Endothelial cell of umbilical vein (primary cell): ENCODE measurements around the gene PRRC2A. TPM values are rescaled to one million over a fixed set of nuclear protein-coding genes. Genes with fewer than 3 reads are reported as not detected.

Experiments
- BruUV-seq: library from RNA; stranded (reverse); fragments of 400-500 nt; replicated peaks from 2 replicates; lab custom pipeline; 2021; lab: Mats Ljungman, UMichigan
- CTCF ChIA-PET: fragments of 300-600, 350-600 bp; sonication (Branson Sonifier 250); formaldehyde crosslinking; loops from one replicate; lab custom pipeline; 2021; ENCODE audit warnings: antibody characterized with exemption, inconsistent platforms; lab: Charles Lee
- POLR2A ChIA-PET: fragments of 300-600, 350-600 bp; sonication (Branson Sonifier 250); formaldehyde crosslinking; loops from one replicate; lab custom pipeline; 2021; ENCODE audit warnings: antibody characterized with exemption, inconsistent platforms; lab: Charles Lee
- DNase-seq: peaks from one replicate; pipeline ENCODE4 v3.0.0-alpha.2; 2011; ENCODE audit warnings: low read depth, low spot score
- FAIRE-seq: peaks from 2 replicates; lab custom pipeline; 2011; peaks lifted over from hg19 to GRCh38; lab: Jason Lieb, UNC
- H2AFZ ChIP-seq: 2 replicates; pipeline ENCODE4 v1.6.0; 2012; ENCODE audit warnings: low read depth, low read length, control low read depth, inconsistent platforms
- H3K27ac ChIP-seq: 2 replicates; pipeline ENCODE4 v1.5.1; 2011; ENCODE audit warnings: low read depth, mild to moderate bottlenecking, control low read depth, low read length, moderate library complexity; ENCODE audit not compliant: insufficient read depth
- H3K27me3 ChIP-seq, 2 experiments: 2 replicates each; pipeline versions ENCODE4 v1.6.0 to v1.6.1; 2011; ENCODE audit warnings: low read length in 2 of 2, mixed read lengths in 1 of 2; ENCODE audit not compliant: control insufficient read depth in 2 of 2, insufficient read depth in 2 of 2
- H3K36me3 ChIP-seq, 2 experiments: 2 replicates in 1 of 2; 3 replicates in 1 of 2; pipeline ENCODE4 v1.5.1; 2011; ENCODE audit warnings: low read length in 2 of 2, mild to moderate bottlenecking in 1 of 2, moderate library complexity in 1 of 2; ENCODE audit not compliant: control insufficient read depth in 2 of 2, insufficient read depth in 2 of 2; ENCODE audit errors: extremely low read depth in 1 of 2
- H3K4me1 ChIP-seq: 3 replicates; pipeline ENCODE4 v1.5.1; 2011; ENCODE audit warnings: mild to moderate bottlenecking, low read length; ENCODE audit not compliant: control insufficient read depth, insufficient read depth; ENCODE audit errors: extremely low read depth
- H3K4me2 ChIP-seq: 2 replicates; pipeline ENCODE4 v1.6.1; 2011; ENCODE audit warnings: low read length, control low read depth, mixed read lengths; ENCODE audit not compliant: insufficient read depth
- H3K4me3 ChIP-seq, 3 experiments: fragments of 200-600 bp in 1 of 3; sonication (generic), shearing (Covaris generic) in 1 of 3; replicated peaks in 1 of 3; 2 replicates each; pipeline ENCODE4 v1.5.1; 2011 to 2016; ENCODE audit warnings: control low read depth in 3 of 3, low read length in 3 of 3, mild to moderate bottlenecking in 2 of 3, inconsistent platforms in 1 of 3, low read depth in 1 of 3, moderate library complexity in 1 of 3; ENCODE audit not compliant: insufficient read depth in 1 of 3
- H3K79me2 ChIP-seq: 2 replicates; pipeline ENCODE4 v1.6.0; 2012; ENCODE audit warnings: low read length, inconsistent platforms; ENCODE audit not compliant: control insufficient read depth, insufficient read depth
- H3K9ac ChIP-seq: replicated peaks from 2 replicates; pipeline ENCODE3; 2011; ENCODE audit warnings: low read length, control low read depth; ENCODE audit not compliant: insufficient read depth; ENCODE audit errors: extremely low read depth
- H3K9me1 ChIP-seq: replicated peaks from 3 replicates; pipeline ENCODE4 v1.6.0; 2011; ENCODE audit warnings: mild to moderate bottlenecking, low read length; ENCODE audit not compliant: control insufficient read depth, insufficient read depth; ENCODE audit errors: extremely low read depth
- H3K9me3 ChIP-seq: replicated peaks from 2 replicates; pipeline ENCODE4 v1.5.1; 2012; ENCODE audit warnings: low read length, inconsistent platforms; ENCODE audit not compliant: control insufficient read depth, insufficient read depth
- H4K20me1 ChIP-seq: replicated peaks from 2 replicates; pipeline ENCODE3; 2011; ENCODE audit warnings: mild to moderate bottlenecking, low read length; ENCODE audit not compliant: control insufficient read depth, insufficient read depth; ENCODE audit errors: extremely low read depth
- EZH2 ChIP-seq: IDR thresholded peaks from 2 replicates; pipeline ENCODE4 v1.6.1; 2012; ENCODE audit warnings: borderline replicate concordance, low read depth, mild to moderate bottlenecking, moderate library complexity, low read length, inconsistent platforms; ENCODE audit not compliant: severe bottlenecking
- FOS ChIP-seq: IDR thresholded peaks from 2 replicates; pipeline ENCODE4 v1.6.1; 2011; ENCODE audit warnings: mild to moderate bottlenecking, low read length, moderate library complexity, borderline replicate concordance; ENCODE audit not compliant: insufficient read depth
- GATA2 ChIP-seq: IDR thresholded peaks from 2 replicates; pipeline ENCODE4 v1.7.0; 2011; ENCODE audit warnings: low read depth, mild to moderate bottlenecking, moderate library complexity, mixed read lengths, low read length; ENCODE audit not compliant: insufficient read length, insufficient read depth
- JUN ChIP-seq: IDR thresholded peaks from 2 replicates; pipeline ENCODE4 v1.6.1; 2011; ENCODE audit warnings: borderline replicate concordance, low read depth; ENCODE audit not compliant: insufficient read length, insufficient read depth
- MYC ChIP-seq: IDR thresholded peaks from one replicate; pipeline ENCODE4 v1.6.1; 2011; ENCODE audit warnings: mild to moderate bottlenecking, low read depth, low read length
- POLR2A ChIP-seq: IDR thresholded peaks from 2 replicates; pipeline ENCODE4 v1.6.1; 2012; ENCODE audit warnings: low read depth, mild to moderate bottlenecking, control low read depth, low read length
- POLR2AphosphoS5 ChIP-seq: IDR thresholded peaks from 2 replicates; pipeline ENCODE4 v1.6.1; 2012; ENCODE audit warnings: low read depth, mild to moderate bottlenecking, control low read depth, low read length, moderate library complexity; ENCODE audit not compliant: insufficient read depth
- dilution Hi-C: fragments of 300-500 bp; cut with MboI; formaldehyde crosslinking; loops from one replicate; pipeline ENCODE4 v1.15.0; 2019; ENCODE audit warnings: low sequenced_read_pairs; ENCODE audit not compliant: extremely low pct_ligation_motif_present
- intact Hi-C: fragments of 100-400 bp; cut with micrococcal nuclease; formaldehyde crosslinking; loops from one replicate; pipeline ENCODE4 v1.10.0; 2022
- polyA plus RNA-seq, 4 experiments: library from polyadenylated mRNA; depleted of rRNA in 3 of 4; stranded (reverse) in 3 of 4; unstranded in 1 of 4; fragments of >200 nt; gene quantifications; 2 replicates each; pipeline versions ENCODE4 v1.2.1 to v1.2.3, GENCODE V29; 2011 to 2012; ENCODE audit warnings: missing spikeins in 1 of 4
- total RNA-seq: library from RNA; stranded (reverse); gene quantifications from 2 replicates; pipeline ENCODE4 v1.2.3, GENCODE V29; 2021
- TF ChIP-seq, protein P1 (sequence below): IDR thresholded peaks from 2 replicates; pipeline ENCODE4 v1.6.1; 2011; ENCODE audit not compliant: insufficient read depth, insufficient read length
- TF ChIP-seq, protein P2 (sequence below), 2 donors: IDR thresholded peaks; 1 replicate in 1 of 2; 2 replicates in 1 of 2; pipeline ENCODE4 v1.5.1; 2011; ENCODE audit warnings: low read length in 2 of 2, mild to moderate bottlenecking in 2 of 2, moderate library complexity in 2 of 2, control low read depth in 1 of 2, inconsistent platforms in 1 of 2, low read depth in 1 of 2; ENCODE audit not compliant: insufficient read depth in 1 of 2; ENCODE audit errors: extremely low read depth in 1 of 2

PRRC2A gene
- total and polyA plus RNA-seq, 2 donors (not counting 3 experiments of a cell fraction or from before 2014, with no cell fraction given), result 88.4 to 229 TPM

DNA sequence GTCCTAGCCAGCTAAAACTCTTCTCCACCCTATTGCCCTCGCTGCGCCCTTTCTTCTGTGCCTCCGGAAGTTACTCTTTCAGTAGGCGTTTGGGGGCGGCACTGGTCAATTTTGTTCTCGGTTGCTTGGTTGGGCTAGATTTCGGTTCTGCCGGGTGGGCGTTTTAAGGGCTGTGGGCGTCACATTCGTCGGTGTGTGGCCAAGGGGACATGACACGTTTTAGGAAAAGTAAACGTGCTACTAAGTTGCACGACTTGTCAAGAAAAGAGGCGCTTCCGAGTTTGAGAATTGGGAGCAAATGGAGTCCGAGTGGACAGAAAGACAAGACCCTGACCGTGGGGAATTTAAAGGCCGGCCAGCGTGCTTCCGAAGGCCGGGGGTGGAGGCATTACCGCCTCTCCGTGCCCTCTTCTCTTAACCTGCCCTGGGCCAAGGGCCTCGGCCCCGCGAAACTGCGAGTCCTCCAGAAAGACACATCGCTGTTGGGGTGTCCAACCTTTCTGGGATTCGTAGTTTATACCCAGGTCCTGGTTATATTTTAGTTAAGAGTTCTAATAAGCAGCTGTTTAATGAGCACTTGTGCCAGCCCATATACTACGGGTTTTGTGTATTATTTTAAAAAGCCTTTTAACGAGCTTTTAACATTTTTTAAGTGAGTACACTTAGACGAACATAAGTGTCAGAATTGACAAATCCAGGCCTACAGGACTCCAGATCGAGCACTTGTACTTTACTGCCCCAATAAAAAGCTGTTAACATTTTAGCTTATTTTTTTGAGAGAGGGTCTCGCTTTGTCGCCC lies 32.6 kb downstream of the PRRC2A start:
- H3K4me3 ChIP-seq, result peak overlapping the region; percentile 23 to 80 (median 62)
- TSS peak; percentile 71 for BruUV-seq
- DNase-seq, result no peak
- TF ChIP-seq POLR2AphosphoS5, result peak; percentile 22
- TF ChIP-seq POLR2A, result no peak
- H3K9me3 ChIP-seq, result no peaks in the 10 kb centered on the region
- dilution Hi-C loops, result no loop called here
- intact Hi-C loops, result loop anchor here (1.0 to 2.0 kb wide), 9 partner anchors 7 to 210 kb away; partner anchors contain the start of genes ABHD16A, C6orf47, HSPA1B and NFKBIL1
- peak overlapping the region; percentile 32 for H3K4me2 ChIP-seq
- ChIA-PET POLR2A (interaction anchor here (0.5 to 2.2 kb wide), 6 partner anchors 8 to 35 kb away, joined by 3 to 13 read pairs (median 4); partner anchors contain the start of genes C6orf47 and GPANK1), CTCF (interaction anchor here (0.7 to 4.0 kb wide), 11 partner anchors 9 to 299 kb away, joined by 3 to 38 read pairs (median 3); partner anchors contain the start of genes C6orf47, GPANK1, HSPA1B and PRRC2A)
- H2AFZ ChIP-seq, result peak overlapping the region; percentile 61
- H4K20me1 ChIP-seq, result no peaks in the 10 kb centered on the region
- H3K4me1 ChIP-seq, result peaks cover 23% of the 10 kb centered on the region
- peak; percentile 97 for FAIRE-seq
- H3K9ac ChIP-seq, result peak overlapping the region; percentile 94
- no peaks in the 10 kb centered on the region for H3K9me1 ChIP-seq
- peaks cover 6 to 15% of the 10 kb centered on the region in 2 experiments for H3K36me3 ChIP-seq
- H3K79me2 ChIP-seq, result peaks cover 29% of the 10 kb centered on the region
- peak overlapping the region; percentile 83 for H3K27ac ChIP-seq
- no peaks in the 10 kb centered on the region for H3K27me3 ChIP-seq

DNA sequence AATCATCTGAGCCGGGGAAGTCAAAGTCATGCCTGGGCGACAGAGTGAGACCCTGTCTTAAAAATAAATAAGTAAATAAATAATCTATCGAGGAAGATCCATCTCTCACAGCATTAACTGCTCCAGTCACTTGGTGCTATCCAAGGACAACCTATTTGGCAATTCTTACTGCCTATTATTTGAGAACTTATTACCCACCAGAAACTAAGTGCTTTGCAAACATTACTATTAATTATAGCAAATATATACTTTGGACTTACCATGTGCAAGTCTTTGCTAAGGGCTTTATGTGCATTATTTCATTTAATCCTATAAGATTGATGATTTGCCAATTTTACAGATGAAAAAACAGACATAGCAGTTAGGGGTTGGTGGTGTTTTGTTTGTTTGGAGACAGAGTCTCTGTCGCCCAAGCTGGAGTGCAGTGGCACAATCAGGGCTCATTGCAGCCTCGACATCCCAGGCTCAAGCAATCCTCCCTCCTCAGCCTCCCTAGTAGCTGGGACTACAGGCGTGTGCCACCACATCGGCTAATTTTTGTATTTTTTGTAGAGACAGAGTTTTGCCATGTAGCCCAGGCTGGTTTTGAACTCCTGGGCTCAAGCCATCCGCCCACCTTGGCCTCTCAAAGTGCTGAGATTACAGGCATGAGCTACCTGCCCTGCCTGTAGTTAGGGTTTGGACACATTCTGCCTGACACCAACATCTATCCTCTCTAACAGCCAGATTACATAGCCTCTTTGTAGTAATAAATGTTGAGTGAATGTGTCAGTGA lies 34.2 kb downstream of the PRRC2A start:
- Histone ChIP-seq H3K79me2 (peaks cover 37% of the 10 kb centered on the region), H3K9ac (no peak overlapping the region), H3K9me3 (no peaks in the 10 kb centered on the region), H3K4me2 (no peak overlapping the region), H2AFZ (no peak overlapping the region), H3K9me1 (no peaks in the 10 kb centered on the region), H3K27ac (no peak overlapping the region), H3K27me3 (no peaks in the 10 kb centered on the region), H3K4me1 (peaks cover 35% of the 10 kb centered on the region), H3K4me3 (no peak overlapping the region), H4K20me1 (no peaks in the 10 kb centered on the region), H3K36me3 (peaks cover 3 to 4% of the 10 kb centered on the region in 2 experiments)
- CTCF ChIA-PET, result interaction anchor here (1.0 kb wide), 1 partner anchor 10 kb away, joined by 3 read pairs; the partner anchor contains the start of gene GPANK1
- dilution Hi-C loops, result no loop called here
- TF ChIP-seq POLR2A (no peak), POLR2AphosphoS5 (no peak), GATA2 (no peak), EZH2 (no peak), JUN (no peak), FOS (no peak), MYC (no peak)
- TF ChIP-seq, protein P1, sequence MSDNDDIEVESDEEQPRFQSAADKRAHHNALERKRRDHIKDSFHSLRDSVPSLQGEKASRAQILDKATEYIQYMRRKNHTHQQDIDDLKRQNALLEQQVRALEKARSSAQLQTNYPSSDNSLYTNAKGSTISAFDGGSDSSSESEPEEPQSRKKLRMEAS, result no peak
- TF ChIP-seq, protein P2, sequence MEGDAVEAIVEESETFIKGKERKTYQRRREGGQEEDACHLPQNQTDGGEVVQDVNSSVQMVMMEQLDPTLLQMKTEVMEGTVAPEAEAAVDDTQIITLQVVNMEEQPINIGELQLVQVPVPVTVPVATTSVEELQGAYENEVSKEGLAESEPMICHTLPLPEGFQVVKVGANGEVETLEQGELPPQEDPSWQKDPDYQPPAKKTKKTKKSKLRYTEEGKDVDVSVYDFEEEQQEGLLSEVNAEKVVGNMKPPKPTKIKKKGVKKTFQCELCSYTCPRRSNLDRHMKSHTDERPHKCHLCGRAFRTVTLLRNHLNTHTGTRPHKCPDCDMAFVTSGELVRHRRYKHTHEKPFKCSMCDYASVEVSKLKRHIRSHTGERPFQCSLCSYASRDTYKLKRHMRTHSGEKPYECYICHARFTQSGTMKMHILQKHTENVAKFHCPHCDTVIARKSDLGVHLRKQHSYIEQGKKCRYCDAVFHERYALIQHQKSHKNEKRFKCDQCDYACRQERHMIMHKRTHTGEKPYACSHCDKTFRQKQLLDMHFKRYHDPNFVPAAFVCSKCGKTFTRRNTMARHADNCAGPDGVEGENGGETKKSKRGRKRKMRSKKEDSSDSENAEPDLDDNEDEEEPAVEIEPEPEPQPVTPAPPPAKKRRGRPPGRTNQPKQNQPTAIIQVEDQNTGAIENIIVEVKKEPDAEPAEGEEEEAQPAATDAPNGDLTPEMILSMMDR (IDR thresholded peaks at IDR 0.05; ENCODE audit: extremely low read depth in 1 of 2, insufficient read depth in 1 of 2, low read depth in 1 of 2, low read length in 2 of 2), result no peak
- POLR2A ChIA-PET, result no interaction called here
- intact Hi-C loops, result no loop called here
- FAIRE-seq, result peak; percentile 40
- BruUV-seq, result no TSS peak
- DNase-seq, result no peak
